ENCODE results near the gene OR51A4.

DNA sequence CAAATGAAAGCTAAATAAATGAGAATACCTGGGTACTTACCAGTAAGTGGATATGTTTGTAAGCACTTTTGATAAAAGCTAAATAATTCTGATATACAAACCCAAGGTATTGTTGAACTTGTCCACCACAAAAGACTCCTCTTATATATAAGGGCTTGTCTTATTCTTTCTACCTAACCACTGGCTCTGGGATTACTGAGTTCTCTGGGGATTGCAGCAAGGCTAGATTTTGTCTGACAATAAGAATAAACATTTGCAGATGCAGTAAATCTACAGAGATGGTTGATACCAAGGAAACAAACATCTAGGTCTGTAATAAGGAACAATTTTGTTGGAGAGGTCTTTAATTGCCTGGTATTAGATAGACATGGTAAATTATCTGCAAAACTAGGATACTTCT, at the start of gene OR51A4:
- TF ChIP-seq SP1 (IDR thresholded peaks at IDR 0.05; ENCODE audit: low read depth) (no peak), TCF7L2 (IDR thresholded peaks at IDR 0.05; ENCODE audit: borderline replicate concordance, extremely low read depth, insufficient read depth, insufficient read length) (no peak), POLR2A (IDR thresholded peaks at IDR 0.05; ENCODE audit: borderline replicate concordance, extremely low read depth, insufficient read depth, insufficient read length) (no peak), CEBPB (IDR thresholded peaks at IDR 0.05; ENCODE audit: low read depth) (no peak), EZH2phosphoT487 (IDR thresholded peaks at IDR 0.05; ENCODE audit: borderline replicate concordance) (no peak), EZH2 (IDR thresholded peaks at IDR 0.05) (no peak), FOSL1 (IDR thresholded peaks at IDR 0.05; ENCODE audit: low read depth) (no peak), EGR1 (IDR thresholded peaks at IDR 0.05; ENCODE audit: low read depth) (no peak)
- TF ChIP-seq, protein P1, sequence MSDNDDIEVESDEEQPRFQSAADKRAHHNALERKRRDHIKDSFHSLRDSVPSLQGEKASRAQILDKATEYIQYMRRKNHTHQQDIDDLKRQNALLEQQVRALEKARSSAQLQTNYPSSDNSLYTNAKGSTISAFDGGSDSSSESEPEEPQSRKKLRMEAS (IDR thresholded peaks at IDR 0.05), result no peak
- TF ChIP-seq, protein P2, sequence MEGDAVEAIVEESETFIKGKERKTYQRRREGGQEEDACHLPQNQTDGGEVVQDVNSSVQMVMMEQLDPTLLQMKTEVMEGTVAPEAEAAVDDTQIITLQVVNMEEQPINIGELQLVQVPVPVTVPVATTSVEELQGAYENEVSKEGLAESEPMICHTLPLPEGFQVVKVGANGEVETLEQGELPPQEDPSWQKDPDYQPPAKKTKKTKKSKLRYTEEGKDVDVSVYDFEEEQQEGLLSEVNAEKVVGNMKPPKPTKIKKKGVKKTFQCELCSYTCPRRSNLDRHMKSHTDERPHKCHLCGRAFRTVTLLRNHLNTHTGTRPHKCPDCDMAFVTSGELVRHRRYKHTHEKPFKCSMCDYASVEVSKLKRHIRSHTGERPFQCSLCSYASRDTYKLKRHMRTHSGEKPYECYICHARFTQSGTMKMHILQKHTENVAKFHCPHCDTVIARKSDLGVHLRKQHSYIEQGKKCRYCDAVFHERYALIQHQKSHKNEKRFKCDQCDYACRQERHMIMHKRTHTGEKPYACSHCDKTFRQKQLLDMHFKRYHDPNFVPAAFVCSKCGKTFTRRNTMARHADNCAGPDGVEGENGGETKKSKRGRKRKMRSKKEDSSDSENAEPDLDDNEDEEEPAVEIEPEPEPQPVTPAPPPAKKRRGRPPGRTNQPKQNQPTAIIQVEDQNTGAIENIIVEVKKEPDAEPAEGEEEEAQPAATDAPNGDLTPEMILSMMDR (IDR thresholded peaks at IDR 0.05 in 2 of 3, conservative IDR thresholded peaks at IDR 0.05 in 1 of 3; ENCODE audit: borderline replicate concordance in 1 of 3, insufficient read depth in 1 of 3, low read depth in 2 of 3, low read length in 2 of 3), result no peak
- TF ChIP-seq, protein P3, sequence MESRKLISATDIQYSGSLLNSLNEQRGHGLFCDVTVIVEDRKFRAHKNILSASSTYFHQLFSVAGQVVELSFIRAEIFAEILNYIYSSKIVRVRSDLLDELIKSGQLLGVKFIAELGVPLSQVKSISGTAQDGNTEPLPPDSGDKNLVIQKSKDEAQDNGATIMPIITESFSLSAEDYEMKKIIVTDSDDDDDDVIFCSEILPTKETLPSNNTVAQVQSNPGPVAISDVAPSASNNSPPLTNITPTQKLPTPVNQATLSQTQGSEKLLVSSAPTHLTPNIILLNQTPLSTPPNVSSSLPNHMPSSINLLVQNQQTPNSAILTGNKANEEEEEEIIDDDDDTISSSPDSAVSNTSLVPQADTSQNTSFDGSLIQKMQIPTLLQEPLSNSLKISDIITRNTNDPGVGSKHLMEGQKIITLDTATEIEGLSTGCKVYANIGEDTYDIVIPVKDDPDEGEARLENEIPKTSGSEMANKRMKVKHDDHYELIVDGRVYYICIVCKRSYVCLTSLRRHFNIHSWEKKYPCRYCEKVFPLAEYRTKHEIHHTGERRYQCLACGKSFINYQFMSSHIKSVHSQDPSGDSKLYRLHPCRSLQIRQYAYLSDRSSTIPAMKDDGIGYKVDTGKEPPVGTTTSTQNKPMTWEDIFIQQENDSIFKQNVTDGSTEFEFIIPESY (IDR thresholded peaks at IDR 0.05; ENCODE audit: extremely low read depth, insufficient replicate concordance, low read length), result no peak
